ENCODE data around the gene NWD2. TPM values are rescaled to one million over a fixed set of nuclear protein-coding genes. Genes with fewer than 3 reads are reported as not detected.

The NWD2 gene
- polyA plus RNA-seq, 1 donor from 2014 or later = 0.06 TPM

- Histone ChIP-seq H3K27ac (ENCODE audit: low read length) (no peak overlapping the region), H3K79me2 (replicated peaks; ENCODE audit: insufficient read depth, low read length) (no peaks in the 10 kb centered on the region), H2AFZ (ENCODE audit: low read depth, low read length) (no peak overlapping the region), H3K9ac (ENCODE audit: low read length) (no peak overlapping the region), H3K27me3 (ENCODE audit: insufficient read depth, low read depth, low read length) (no peaks in the 10 kb centered on the region), H4K20me1 (ENCODE audit: insufficient read depth) (no peaks in the 10 kb centered on the region), H3K9me2 (ENCODE audit: insufficient read depth, low read length) (no peaks in the 10 kb centered on the region), H3K36me3 (ENCODE audit: insufficient read depth, low read length) (no peaks in the 10 kb centered on the region), H3K4me2 (ENCODE audit: low read length) (no peak overlapping the region), H3K9me3 (ENCODE audit: low read length) (no peaks in the 10 kb centered on the region), H3K4me3 (ENCODE audit: low read length) (no peak overlapping the region), H3F3A (ENCODE audit: insufficient read depth, low read length, poor library complexity, severe bottlenecking) (no peaks in the 10 kb centered on the region)
- TF ChIP-seq TAF1 (IDR thresholded peaks at IDR 0.05; ENCODE audit: low read depth) (no peak), REST (IDR thresholded peaks at IDR 0.05; ENCODE audit: borderline replicate concordance) (no peak), CTCF (IDR thresholded peaks at IDR 0.05; ENCODE audit: poor library complexity, severe bottlenecking) (no peak), SMC3 (conservative IDR thresholded peaks at IDR 0.05; ENCODE audit: poor library complexity) (no peak), EP300 (conservative IDR thresholded peaks at IDR 0.05; ENCODE audit: poor library complexity, severe bottlenecking) (no peak), EZH2 (IDR thresholded peaks at IDR 0.05; ENCODE audit: borderline replicate concordance, insufficient read depth, low read length, poor library complexity, severe bottlenecking) (no peak), MXI1 (conservative IDR thresholded peaks at IDR 0.05; ENCODE audit: poor library complexity, severe bottlenecking) (no peak), POLR2AphosphoS5 (IDR thresholded peaks at IDR 0.05) (no peak), RAD21 (conservative IDR thresholded peaks at IDR 0.05) (no peak)
Observed at GRCh38 chr4:37475776-37476175, 231.2 kb downstream of the NWD2 start.

GRCh38 chr4:37476256-37476655 lies 231.7 kb downstream of the NWD2 start:
- Histone ChIP-seq H3K9me3 (ENCODE audit: low read length) (no peaks in the 10 kb centered on the region), H3K4me3 (ENCODE audit: low read length) (no peak overlapping the region), H3K79me2 (replicated peaks; ENCODE audit: insufficient read depth, low read length) (no peaks in the 10 kb centered on the region), H4K20me1 (ENCODE audit: insufficient read depth) (no peaks in the 10 kb centered on the region), H3K9me2 (ENCODE audit: insufficient read depth, low read length) (no peaks in the 10 kb centered on the region), H3K36me3 (ENCODE audit: insufficient read depth, low read length) (no peaks in the 10 kb centered on the region), H3K27ac (ENCODE audit: low read length) (no peak overlapping the region), H3F3A (ENCODE audit: insufficient read depth, low read length, poor library complexity, severe bottlenecking) (no peaks in the 10 kb centered on the region), H2AFZ (ENCODE audit: low read depth, low read length) (no peak overlapping the region), H3K4me2 (ENCODE audit: low read length) (no peak overlapping the region), H3K27me3 (ENCODE audit: insufficient read depth, low read depth, low read length) (no peaks in the 10 kb centered on the region), H3K9ac (ENCODE audit: low read length) (no peak overlapping the region)
- no peak for TF ChIP-seq POLR2AphosphoS5 (IDR thresholded peaks at IDR 0.05)
- no peak for TF ChIP-seq EP300 (conservative IDR thresholded peaks at IDR 0.05; ENCODE audit: poor library complexity, severe bottlenecking)
- no peak for TF ChIP-seq TAF1 (IDR thresholded peaks at IDR 0.05; ENCODE audit: low read depth)
- TF ChIP-seq CTCF (IDR thresholded peaks at IDR 0.05; ENCODE audit: poor library complexity, severe bottlenecking) = no peak
- TF ChIP-seq REST (IDR thresholded peaks at IDR 0.05; ENCODE audit: borderline replicate concordance) = no peak
- no peak for TF ChIP-seq RAD21 (conservative IDR thresholded peaks at IDR 0.05)
- no peak for TF ChIP-seq SMC3 (conservative IDR thresholded peaks at IDR 0.05; ENCODE audit: poor library complexity)
- TF ChIP-seq EZH2 (IDR thresholded peaks at IDR 0.05; ENCODE audit: borderline replicate concordance, insufficient read depth, low read length, poor library complexity, severe bottlenecking) = no peak
- no peak for TF ChIP-seq MXI1 (conservative IDR thresholded peaks at IDR 0.05; ENCODE audit: poor library complexity, severe bottlenecking)
